ENCODE measurements around the gene RPS6KA3.

RPS6KA3 gene

DNA sequence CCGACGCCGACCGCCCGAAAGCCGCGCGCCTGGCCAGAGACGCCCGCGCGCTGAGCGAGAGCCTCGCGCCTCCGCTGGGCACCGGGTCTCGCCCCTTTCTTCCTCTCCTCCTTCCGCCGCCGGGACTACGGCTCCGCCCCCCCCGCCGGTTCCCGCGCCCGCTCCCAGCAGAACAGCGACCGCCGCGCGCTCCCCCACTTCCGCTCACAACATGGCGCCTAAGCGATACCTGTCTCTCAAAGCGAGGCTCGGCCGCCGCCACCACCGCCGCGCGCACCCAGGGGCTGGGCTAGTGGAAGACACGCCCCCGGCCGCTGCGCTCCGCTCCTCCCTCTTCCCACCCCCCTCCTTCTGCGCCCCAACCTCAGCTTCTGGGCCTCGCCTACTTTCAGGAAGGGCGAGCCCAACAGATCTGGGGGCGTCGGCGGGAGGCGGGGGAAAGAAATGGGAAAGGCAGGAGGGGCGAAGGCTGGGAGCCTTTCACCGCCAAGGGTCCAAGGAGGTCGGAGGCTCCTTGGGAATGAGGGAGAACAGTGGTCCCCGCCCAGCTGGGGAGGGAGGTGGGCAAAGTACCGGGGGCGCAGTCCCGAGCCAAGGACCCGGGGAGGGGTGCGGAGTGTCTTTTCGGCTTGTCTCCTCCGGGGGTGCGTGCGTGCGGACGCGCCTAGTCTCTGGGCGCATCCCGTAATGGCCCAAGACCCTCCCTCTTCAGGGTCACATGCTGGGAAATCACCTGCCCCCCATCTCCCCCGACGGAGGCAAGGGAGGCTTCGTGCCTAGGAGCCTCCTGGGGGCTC lies at the start of gene RPS6KA3:
Gene RPS6KA3 (minus strand): TSS at position 100 of the 797 bp plus-strand sequence. CDS start 277 bp downstream, outside the sequence.
- peak; percentile 79 to 83 for DNase-seq (ENCODE audit: low read depth in 2 of 2)

DNA sequence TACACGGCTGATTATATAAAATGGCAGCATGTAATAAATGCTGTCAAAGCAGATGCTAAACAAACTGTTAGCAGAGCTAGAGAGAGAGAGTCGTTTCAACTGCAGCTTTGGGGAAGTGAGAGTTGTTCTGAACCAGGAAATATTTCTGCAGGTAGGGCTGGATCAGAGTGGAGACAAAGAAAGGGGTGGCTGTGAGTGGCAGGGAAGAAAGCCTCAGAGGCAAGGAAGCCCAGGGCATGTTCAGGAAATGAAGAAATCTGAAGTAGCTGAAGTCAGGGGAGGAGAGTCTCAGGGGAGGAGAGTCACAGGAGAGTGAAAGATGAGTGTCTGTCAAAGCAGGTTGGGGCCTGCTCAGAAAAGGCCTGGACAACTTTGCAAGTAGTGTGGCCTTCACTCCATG lies 48.4 kb upstream of the RPS6KA3 start:
- no peak for DNase-seq (ENCODE audit: low read depth in 2 of 2)

GRCh38 chrX:20313899-20314298 lies 47.2 kb upstream of the RPS6KA3 start:
- no peak for DNase-seq (ENCODE audit: low read depth in 2 of 2)

DNA sequence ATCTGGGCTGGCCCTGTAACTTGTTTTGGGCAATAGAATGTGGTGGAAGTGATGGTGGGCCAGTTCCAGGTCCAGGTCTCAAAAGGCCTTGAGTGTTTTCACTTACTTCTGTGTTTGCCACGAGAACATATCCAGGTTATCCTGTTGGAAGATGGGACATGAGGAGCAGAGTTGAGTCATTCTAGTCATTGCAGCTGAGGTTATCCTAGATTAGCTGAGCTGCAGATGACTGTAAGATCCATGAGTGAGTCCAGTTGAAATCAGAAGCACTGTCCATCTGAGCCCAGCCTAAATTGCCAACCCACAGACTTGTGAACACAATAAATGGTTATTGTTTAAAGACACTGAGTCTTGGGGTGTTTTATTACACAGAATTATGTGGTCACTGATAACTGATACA lies 45.3 kb upstream of the RPS6KA3 start:
- no peak for DNase-seq (ENCODE audit: low read depth in 2 of 2)

GRCh38 chrX:20311505-20311904 lies 44.8 kb upstream of the RPS6KA3 start:
- DNase-seq (ENCODE audit: low read depth in 2 of 2) = no peak

DNA sequence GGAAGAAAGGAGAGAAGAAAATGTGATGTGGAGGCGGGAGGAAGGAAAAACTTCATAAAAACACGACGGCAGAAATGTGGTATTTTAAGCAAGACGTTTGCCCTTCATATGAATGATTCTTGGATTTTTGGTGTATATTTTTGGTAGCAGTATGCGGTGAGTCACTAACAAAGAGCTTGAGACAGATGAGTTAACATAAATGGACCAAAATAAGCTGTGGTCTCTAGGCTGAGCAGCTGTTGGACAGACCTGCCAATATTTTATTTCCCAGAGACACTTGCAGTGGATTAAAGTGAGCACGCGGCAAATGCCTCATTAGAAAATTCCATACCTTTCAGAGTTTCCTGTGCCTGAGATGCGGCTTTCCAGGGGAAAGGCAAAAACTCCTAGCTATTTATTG lies 43.1 kb upstream of the RPS6KA3 start:
- DNase-seq (ENCODE audit: low read depth in 2 of 2) = no peak

GRCh38 chrX:20306668-20307067 lies 40.0 kb upstream of the RPS6KA3 start:
- DNase-seq (ENCODE audit: low read depth in 2 of 2) = no peak

DNA sequence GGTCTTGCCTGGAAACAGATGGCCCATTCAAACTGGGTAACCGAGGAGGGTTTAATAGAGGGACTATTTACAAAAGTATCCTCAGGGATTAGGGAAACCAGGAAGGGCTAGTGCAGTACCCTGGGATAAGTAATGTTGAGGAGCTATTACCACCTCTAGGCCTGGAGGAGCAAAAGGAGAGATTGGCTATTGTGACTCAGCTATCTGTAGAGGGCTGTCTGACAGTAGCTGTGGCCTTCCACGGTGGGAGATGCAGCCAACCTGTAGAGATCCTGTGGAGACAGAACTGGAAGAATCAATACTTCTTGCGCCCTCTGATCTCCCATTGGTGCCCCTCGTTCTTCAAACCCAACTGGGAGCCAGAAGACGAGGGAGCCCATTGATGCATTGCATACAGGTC lies 34.1 kb upstream of the RPS6KA3 start:
- no peak for DNase-seq (ENCODE audit: low read depth in 2 of 2)

- no peak for DNase-seq (ENCODE audit: low read depth in 2 of 2)
Measured at GRCh38 chrX:20294957-20295356, 28.2 kb upstream of the RPS6KA3 start.

DNA sequence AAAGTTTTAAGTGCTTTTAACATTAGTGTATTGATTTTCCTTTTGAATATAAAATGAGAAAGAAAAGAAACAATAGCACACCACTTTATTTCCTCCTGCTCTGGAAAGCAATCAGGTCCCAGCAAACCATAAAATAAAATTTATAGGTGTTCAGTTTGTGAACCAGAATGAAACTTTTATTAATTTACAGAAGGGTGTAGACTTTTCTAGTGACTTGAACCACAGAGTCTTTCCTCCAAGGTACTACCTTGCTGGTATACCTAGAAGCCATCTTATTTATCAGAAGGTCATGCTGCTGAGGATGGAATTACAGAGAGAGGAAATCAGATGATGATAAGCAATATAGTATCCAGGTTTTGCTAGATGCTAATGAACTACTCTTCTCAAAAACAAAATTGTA lies 27.6 kb upstream of the RPS6KA3 start:
- DNase-seq (ENCODE audit: low read depth in 2 of 2) = no peak

- DNase-seq (ENCODE audit: low read depth in 2 of 2) = no peak
Measured at GRCh38 chrX:20285511-20285910, 18.8 kb upstream of the RPS6KA3 start.

- no peak for DNase-seq (ENCODE audit: low read depth in 2 of 2)
Measured at GRCh38 chrX:20284992-20285391, 18.3 kb upstream of the RPS6KA3 start.

- DNase-seq (ENCODE audit: low read depth in 2 of 2) = no peak
Measured at GRCh38 chrX:20284444-20284843, 17.7 kb upstream of the RPS6KA3 start.

DNA sequence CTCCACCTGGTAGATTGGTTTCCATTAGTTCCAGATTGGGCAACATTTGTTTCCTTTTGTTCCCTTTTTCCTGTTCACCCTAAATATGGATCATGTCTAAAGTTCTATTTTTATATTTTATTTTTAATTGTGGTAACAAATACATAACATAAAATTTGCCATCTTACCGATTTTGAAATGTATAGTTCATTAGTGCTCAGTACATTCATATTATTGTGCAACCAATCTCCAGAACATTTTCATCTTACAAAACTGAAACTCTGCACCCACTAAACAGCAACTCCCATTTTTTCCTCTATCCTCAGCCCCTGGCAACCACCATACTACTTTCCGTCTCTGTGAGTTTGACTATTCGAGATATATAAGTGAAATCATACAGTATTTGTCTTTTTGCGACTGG lies 14.2 kb upstream of the RPS6KA3 start:
- DNase-seq (ENCODE audit: low read depth in 2 of 2) = no peak

DNA sequence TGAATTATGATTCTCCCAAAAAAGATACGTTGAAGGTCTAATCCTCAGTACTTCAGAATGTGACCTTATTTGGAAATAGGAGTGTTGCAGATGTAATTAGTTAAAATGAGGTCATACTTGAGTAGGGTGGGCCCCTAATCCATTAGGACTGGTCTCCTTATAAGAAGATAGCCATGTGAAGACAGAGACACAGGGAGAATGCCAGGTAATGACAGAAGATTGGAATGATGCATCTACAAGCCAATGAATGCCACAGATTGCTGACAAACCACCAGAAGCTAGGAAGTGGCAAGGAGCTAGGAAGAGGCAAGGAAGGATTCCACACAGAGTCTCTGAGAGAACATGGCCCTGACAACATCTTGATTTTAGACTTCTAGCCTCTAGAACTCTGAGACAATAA lies 7.4 kb upstream of the RPS6KA3 start:
- no peak for DNase-seq (ENCODE audit: low read depth in 2 of 2)

GRCh38 chrX:20271730-20272129 lies 5.0 kb upstream of the RPS6KA3 start:
- DNase-seq (ENCODE audit: low read depth in 2 of 2) = no peak

DNA sequence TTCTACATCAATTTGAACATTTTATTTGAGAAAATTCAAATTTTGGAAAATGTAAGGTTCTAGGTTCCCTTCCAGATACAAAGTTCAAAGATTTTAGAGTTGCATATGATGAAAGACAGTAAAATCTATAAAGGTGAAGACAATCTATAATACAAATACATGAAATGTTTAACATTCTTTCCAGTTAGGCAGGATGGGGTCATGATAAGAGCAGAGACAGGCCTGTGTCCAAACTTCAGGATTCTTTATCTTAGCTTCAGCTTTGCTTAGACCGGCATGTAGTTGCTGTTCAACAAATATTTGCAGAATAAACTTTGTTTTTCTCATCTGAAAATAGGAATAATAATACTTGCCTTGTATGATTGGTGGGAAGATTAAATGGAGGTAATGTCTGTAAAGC lies 4.5 kb upstream of the RPS6KA3 start:
- no peak for DNase-seq (ENCODE audit: low read depth in 2 of 2)

GRCh38 chrX:20270562-20270890 lies 3.8 kb upstream of the RPS6KA3 start:
- no peak for DNase-seq (ENCODE audit: low read depth in 2 of 2)

- no peak for DNase-seq (ENCODE audit: low read depth in 2 of 2)
Measured at GRCh38 chrX:20269848-20270561, 3.3 kb upstream of the RPS6KA3 start.

GRCh38 chrX:20267931-20268701 lies 1.4 kb upstream of the RPS6KA3 start:
- DNase-seq (ENCODE audit: low read depth in 2 of 2) = no peak

DNA sequence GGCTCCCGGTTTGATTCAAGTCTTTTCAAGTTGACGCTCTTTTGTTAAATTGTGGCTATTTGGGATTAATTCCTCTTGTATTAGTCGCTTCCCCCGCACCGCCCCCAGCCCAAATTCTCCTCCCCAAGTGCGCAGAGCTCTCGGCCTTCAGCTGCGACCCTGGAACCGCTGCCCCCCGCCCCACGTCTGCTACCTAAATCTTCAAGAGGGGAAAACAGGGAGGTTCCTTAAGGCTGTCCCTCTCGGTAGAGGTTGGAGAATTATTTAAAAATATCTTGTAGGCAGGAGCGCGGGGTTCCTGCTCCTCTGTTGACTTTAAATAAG lies 860 bp upstream of the RPS6KA3 start:
- DNase-seq (ENCODE audit: low read depth in 2 of 2) = no peak

DNA sequence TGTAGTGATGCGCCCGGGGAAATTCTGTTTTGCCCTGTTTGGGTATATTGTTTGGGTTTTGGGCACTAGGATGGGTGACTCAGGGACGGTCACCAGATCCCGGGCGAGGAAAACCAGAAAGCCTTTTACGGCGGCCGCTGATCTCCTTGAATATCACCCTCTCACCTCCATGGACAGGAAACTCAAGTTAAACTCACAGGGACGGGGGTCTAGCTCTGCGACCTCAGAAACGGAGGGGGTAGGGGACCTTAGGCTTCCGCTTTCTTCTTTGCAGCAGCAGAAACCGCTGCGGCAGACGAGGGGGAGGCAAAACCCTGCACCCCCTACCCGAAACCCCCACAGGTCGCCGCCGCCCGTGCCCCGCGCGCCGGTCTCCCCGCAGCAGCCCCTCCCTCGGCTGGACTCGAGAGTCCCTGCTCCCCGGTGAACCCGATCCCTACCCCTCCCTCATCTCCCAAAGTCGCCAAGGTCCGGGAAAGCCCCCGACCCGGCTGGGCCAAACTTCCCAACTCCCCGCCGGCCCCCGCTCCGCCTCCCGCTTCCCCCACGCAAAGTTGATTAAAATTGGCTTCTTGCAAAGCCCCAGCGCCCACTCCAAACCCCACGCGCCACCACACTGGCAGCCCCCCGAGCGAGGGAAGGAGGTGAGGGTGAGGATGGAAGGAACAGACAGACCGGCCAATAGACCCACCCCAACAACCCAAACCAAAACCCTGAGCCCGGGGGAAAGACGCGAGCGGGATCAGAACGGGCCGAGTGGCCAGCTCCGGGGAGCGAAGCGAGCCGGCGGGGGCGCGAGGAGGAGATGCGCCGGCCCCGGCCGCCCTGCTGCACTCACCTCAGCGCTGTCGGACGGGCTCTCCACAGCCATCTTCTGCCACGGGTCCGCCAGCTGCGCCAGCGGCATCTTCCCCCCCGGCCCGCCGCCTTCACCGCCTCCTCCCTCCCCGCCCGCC lies 705 bp downstream of the RPS6KA3 start:
- DNase-seq (ENCODE audit: low read depth in 2 of 2) = no peak

All from stimulated activated CD8-positive, alpha-beta memory T cell treated with anti-CD3 and anti-CD28 coated beads, Interleukin-2, amount 100 ng/mL, for 1 hour (primary cell).